ENCODE measurements around the gene GTF2B. TPM values are rescaled to one million over a fixed set of nuclear protein-coding genes. Genes with fewer than 3 reads are reported as not detected.
"Not testable (repeated sequence)": the region's sequence is repeated elsewhere in the genome, so short reads cannot be mapped to it uniquely, and the experiment has no call there.

GTF2B gene
- total RNA-seq, 2 donors from 2014 or later, result 29.8 to 34.0 TPM

- intact Hi-C loops (cut with DNase I), result loop anchor here (10.0 kb wide), 1 partner anchor 88 kb away; no protein-coding TSS in a partner anchor
- TF ChIP-seq CTCF (IDR thresholded peaks at IDR 0.05) (no peak), POLR2A (IDR thresholded peaks at IDR 0.05) (no peak), POLR2AphosphoS5 (IDR thresholded peaks at IDR 0.05) (no peak)
- Histone ChIP-seq H3K9me3 (no peaks in the 10 kb centered on the region), H3K27ac (no peak overlapping the region), H3K27me3 (replicated peaks; ENCODE audit: insufficient read depth) (no peaks in the 10 kb centered on the region), H3K4me3 (no peak overlapping the region), H3K36me3 (no peaks in the 10 kb centered on the region), H3K4me1 (replicated peaks) (peaks cover 2% of the 10 kb centered on the region)
- no peak for DNase-seq (ENCODE audit: low spot score)
- WGBS, result 83% methylated on average over 3 of the region's 3 CpGs
These were observed 8.2 kb downstream of the GTF2B start for GRCh38 chr1:88883156-88883555.

GRCh38 chr1:88880717-88881116 lies 10.7 kb downstream of the GTF2B start:
- H3K9me3 ChIP-seq; H3K36me3 ChIP-seq; H3K4me1 ChIP-seq (replicated peaks): not testable (repeated sequence)

GRCh38 chr1:88878731-88879130 lies 12.6 kb downstream of the GTF2B start:
- H3K27me3 ChIP-seq (replicated peaks; ENCODE audit: insufficient read depth), result no peaks in the 10 kb centered on the region
- no peaks in the 10 kb centered on the region for H3K9me3 ChIP-seq
- DNase-seq (ENCODE audit: low spot score), result no peak
- no peaks in the 10 kb centered on the region for H3K36me3 ChIP-seq
- peak overlapping the region in 1 of 2 donors; percentile 13 for H3K27ac ChIP-seq
- TF ChIP-seq POLR2A (IDR thresholded peaks at IDR 0.05), result no peak
- no peak for TF ChIP-seq CTCF (IDR thresholded peaks at IDR 0.05)
- no peak for TF ChIP-seq POLR2AphosphoS5 (IDR thresholded peaks at IDR 0.05)
- peaks cover 2% of the 10 kb centered on the region for H3K4me1 ChIP-seq (replicated peaks)
- 24% methylated on average over 4 of the region's 4 CpGs for WGBS
- intact Hi-C loops (cut with DNase I), result loop anchor here (5.0 kb wide), 1 partner anchor 221 kb away; no protein-coding TSS in a partner anchor
- no peak overlapping the region for H3K4me3 ChIP-seq

More at GRCh38 chr1:88880717-88881116, 10.7 kb downstream of the GTF2B start:
- not testable (repeated sequence) for H3K4me3 ChIP-seq; H3K27me3 ChIP-seq (replicated peaks; ENCODE audit: insufficient read depth); DNase-seq (ENCODE audit: low spot score); H3K27ac ChIP-seq
- intact Hi-C loops (cut with DNase I), result loop anchor here (10.0 kb wide), 1 partner anchor 86 kb away; no protein-coding TSS in a partner anchor
- 82% methylated on average over 8 of the region's 8 CpGs for WGBS

GRCh38 chr1:88877911-88878310 lies 13.5 kb downstream of the GTF2B start:
- Histone ChIP-seq H3K4me1 (replicated peaks) (peaks cover 2% of the 10 kb centered on the region), H3K27me3 (replicated peaks; ENCODE audit: insufficient read depth) (no peaks in the 10 kb centered on the region), H3K36me3 (no peaks in the 10 kb centered on the region), H3K9me3 (no peaks in the 10 kb centered on the region), H3K27ac (no peak overlapping the region), H3K4me3 (no peak overlapping the region)
- DNase-seq (ENCODE audit: low spot score), result no peak
- TF ChIP-seq CTCF (IDR thresholded peaks at IDR 0.05) (no peak), POLR2AphosphoS5 (IDR thresholded peaks at IDR 0.05) (no peak), POLR2A (IDR thresholded peaks at IDR 0.05) (no peak)
- intact Hi-C loops (cut with DNase I), result loop anchor here (5.0 kb wide), 1 partner anchor 221 kb away; no protein-coding TSS in a partner anchor
- 80% methylated on average over 9 of the region's 9 CpGs for WGBS

GRCh38 chr1:88877382-88877825 lies 14.0 kb downstream of the GTF2B start:
- Histone ChIP-seq H3K36me3 (no peaks in the 10 kb centered on the region), H3K27me3 (replicated peaks; ENCODE audit: insufficient read depth) (no peaks in the 10 kb centered on the region), H3K27ac (no peak overlapping the region), H3K9me3 (no peaks in the 10 kb centered on the region), H3K4me1 (replicated peaks) (peaks cover 2% of the 10 kb centered on the region), H3K4me3 (no peak overlapping the region)
- WGBS, result 19% methylated on average over 6 of the region's 6 CpGs
- TF ChIP-seq CTCF (IDR thresholded peaks at IDR 0.05) (peak in 3 of 4 experiments; percentile 44 to 63 (median 53)), POLR2AphosphoS5 (IDR thresholded peaks at IDR 0.05) (no peak), POLR2A (IDR thresholded peaks at IDR 0.05) (no peak)
- intact Hi-C loops (cut with DNase I), result loop anchor here (5.0 kb wide), 1 partner anchor 220 kb away; no protein-coding TSS in a partner anchor
- no peak for DNase-seq (ENCODE audit: low spot score)
